NAMALWA (cell line): Measurements from ENCODE around the gene WDR26.
"Not testable (repeated sequence)": the region's sequence is repeated elsewhere in the genome, so short reads cannot be mapped to it uniquely, and the experiment has no call there.

Experiments
- DNase-seq: peaks from one replicate; pipeline ENCODE4 v3.0.0-alpha.2; 2015; ENCODE audit warnings: low spot score

WDR26 gene

GRCh38 chr1:224433701-224434672, 610 bp downstream of the WDR26 start:
- peak; percentile 35 for DNase-seq

DNA sequence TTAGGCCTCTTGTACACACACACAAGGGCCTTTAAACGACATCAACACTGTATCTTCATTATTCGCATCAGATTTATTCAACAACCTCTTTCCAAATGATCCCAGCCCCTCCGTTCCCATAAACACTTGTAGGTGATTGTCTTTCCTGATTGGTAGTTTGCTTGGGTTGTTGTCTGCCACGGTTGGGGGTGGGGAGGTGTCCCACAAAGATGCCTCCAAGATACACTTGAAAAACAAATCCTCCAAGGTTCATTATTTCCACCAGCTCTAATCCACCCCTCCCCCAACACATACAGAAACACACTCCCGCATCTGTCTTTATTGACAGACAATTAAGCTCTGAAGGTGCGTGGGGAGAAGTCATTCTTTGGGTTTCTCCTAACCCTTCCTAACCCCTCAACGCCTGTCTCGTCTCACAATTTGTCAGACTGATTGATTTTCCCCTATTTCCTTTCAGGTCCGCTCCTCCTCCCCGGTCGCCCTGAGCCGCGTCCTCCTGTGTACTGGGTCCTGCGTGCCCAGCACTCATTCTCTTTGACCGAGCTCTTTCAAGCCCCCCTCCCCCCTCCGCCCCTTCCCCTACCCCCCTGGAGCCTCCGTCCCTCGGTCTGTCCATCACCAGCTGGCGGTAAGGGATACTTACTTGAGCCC, 1.4 kb downstream of the WDR26 start:
- DNase-seq: peak; percentile 54

GRCh38 chr1:224432672-224433040, 1.9 kb downstream of the WDR26 start:
- peak; percentile 57 for DNase-seq

DNA sequence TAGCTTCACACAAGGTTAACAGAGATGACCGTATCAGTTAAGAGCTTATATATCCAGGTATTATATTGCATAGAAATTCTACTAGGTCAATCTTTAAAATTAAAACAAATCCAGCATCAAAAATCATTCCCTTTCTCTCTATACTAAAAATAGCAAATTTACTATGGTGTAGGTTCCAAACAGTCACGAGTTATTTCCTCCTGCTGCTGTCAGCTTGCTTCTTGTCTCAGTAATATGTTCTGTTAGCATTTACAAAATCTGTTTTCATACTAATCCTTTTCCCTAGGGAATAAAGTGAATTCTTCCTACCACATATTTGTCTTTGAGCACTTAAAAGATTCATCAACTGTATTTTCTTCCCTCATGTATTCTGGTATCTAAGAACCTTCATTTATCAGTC, 2.5 kb downstream of the WDR26 start:
- DNase-seq: peak; percentile 34

- DNase-seq: peak; percentile 14
These were observed 2.9 kb downstream of the WDR26 start for GRCh38 chr1:224431726-224432125.

- DNase-seq: peak; percentile 67
These were observed 4.0 kb downstream of the WDR26 start for GRCh38 chr1:224430511-224431113.

GRCh38 chr1:224429616-224430326, 4.8 kb downstream of the WDR26 start:
- no peak for DNase-seq

GRCh38 chr1:224428713-224429112, 5.9 kb downstream of the WDR26 start:
- not testable (repeated sequence) for DNase-seq

- no peak for DNase-seq
These were observed 7.3 kb downstream of the WDR26 start for GRCh38 chr1:224427346-224427745.

- DNase-seq: not testable (repeated sequence)
These were observed 7.7 kb downstream of the WDR26 start for GRCh38 chr1:224426869-224427268.

DNA sequence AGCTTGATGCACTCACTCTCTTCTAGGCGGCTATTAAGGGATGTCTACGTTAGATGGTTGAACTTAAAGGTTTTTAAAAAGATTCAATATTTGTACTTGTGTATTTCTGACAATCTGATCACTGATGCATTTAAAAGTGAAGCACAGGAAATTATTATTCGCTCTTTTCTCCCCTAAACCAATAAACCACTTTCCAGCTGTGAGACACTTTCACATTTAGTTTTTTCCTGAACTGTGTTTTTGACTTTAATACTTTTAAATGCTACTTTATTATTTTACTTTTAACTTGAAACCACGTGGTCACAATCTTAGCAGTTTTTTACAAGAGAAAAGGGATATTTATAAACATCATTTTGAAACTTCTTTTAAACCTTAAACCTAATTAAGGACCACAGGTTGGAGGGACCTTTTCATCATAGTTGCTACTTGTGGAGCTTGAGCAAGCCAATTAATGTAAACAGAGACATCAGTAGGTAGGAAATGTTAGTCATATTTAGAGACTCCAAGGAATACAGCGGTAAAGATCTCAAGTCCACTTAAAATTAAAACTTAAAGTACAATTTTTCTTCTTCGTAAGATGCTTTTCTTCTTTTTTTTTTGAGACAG, 9.2 kb downstream of the WDR26 start:
- DNase-seq: no peak

DNA sequence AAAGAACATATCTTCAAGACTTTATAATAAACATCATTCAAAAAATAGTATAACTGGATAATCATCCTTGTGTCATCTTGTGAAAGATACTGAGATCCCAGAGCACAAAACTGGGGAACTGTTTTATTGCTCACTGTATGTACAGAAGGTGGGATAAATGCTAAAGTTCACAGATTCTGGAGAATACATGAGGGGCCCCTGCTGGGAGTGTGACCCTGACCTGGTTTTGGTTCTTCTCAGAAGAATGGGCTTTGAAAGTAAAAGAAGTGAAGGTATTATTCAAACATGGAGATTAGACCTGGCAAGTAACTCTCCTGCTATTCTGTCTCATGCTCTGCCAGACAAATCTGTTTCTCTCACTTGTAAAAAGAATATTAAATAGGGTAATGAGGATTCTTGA, 14.5 kb downstream of the WDR26 start:
- no peak for DNase-seq

- DNase-seq: no peak
These were observed 22.8 kb downstream of the WDR26 start for GRCh38 chr1:224411766-224412165.

- DNase-seq: no peak
These were observed 26.4 kb downstream of the WDR26 start for GRCh38 chr1:224408294-224408590.

GRCh38 chr1:224407571-224408293, 26.9 kb downstream of the WDR26 start:
- DNase-seq: no peak

DNA sequence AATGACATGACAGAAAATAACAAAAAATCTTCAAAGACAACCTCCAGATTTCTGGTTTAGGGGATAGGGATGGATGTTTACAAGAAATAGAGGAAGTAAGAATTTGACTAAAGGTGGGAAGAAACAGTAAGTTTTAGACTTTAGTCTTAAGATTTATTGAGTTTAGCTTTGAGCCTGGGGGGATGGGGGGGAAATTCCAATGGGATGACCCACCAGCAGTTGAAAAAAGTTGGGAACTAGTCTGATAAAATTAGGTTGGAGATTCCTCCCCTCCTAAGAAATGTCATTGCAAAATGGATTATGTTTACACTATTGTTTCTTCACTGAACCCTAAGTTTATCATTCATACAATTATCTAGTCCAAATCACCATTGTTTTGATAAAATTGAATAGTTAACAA, 28.4 kb downstream of the WDR26 start:
- no peak for DNase-seq

DNA sequence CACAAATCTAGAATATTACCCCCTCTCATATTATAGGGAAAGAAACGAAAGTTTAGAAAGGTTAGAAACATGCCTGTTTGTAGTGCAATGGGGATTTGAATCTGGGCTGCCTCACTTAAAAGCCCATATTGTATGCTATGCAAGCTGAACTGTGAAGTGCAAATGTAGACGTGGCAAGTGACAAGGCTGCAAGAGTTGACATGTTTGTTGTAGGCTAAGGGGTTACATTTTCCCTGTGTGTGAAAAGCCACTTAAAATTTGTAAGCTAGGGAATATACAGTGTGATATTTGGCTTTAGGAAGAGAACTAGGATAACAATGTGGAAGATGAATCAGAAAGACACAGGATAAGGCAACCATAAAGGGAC, 29.0 kb downstream of the WDR26 start:
- no peak for DNase-seq

DNA sequence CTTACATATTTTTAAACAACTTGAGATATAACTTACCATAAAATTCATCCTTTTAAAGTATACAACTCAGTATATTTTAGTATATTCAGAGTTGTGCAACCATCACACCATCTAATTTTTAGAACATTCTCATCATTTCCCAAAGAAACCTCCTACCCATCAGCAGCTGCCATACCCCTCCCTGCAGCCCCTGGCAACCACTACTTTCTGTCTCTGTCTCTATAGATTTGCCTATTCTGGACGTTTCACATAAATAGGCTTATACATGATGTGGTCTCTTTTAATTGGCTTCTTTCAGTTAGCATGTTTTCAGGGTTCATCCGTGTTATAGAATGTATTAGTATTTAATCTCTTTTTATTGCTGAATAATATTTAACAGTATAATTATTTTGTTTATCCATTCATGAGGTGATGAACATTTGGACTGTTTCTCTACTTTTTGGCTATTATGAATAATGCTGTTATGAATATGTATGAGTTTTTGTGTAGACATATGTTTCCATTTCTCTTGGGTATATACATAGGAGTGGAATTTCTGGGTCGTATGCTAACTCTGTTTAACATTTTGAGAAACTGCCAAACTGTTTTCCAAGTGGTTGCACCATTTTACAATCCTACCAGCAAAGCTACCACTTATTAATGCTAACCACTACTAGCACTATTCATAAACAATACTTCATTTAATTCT, 29.5 kb downstream of the WDR26 start:
- DNase-seq: no peak

- no peak for DNase-seq
These were observed 32.0 kb downstream of the WDR26 start for GRCh38 chr1:224402472-224403036.

- no peak for DNase-seq
These were observed 34.7 kb downstream of the WDR26 start for GRCh38 chr1:224399887-224400286.

- DNase-seq: no peak
These were observed 41.3 kb downstream of the WDR26 start for GRCh38 chr1:224393294-224393693.
